Mammary epithelial cell (primary cell): ENCODE measurements around the gene VAV2.

Experiments used
- CTCF ChIP-seq, 2 donors: IDR thresholded peaks in 1 of 2; conservative IDR thresholded peaks in 1 of 2; 2 replicates each; pipeline ENCODE4 v1.5.1; 2011 to 2012; ENCODE audit warnings: inconsistent platforms in 2 of 2, low read length in 2 of 2, mild to moderate bottlenecking in 2 of 2, control low read depth in 1 of 2, low read depth in 1 of 2; ENCODE audit not compliant: insufficient read depth in 1 of 2; ENCODE audit errors: extremely low read depth in 1 of 2
- EZH2 ChIP-seq: IDR thresholded peaks from 2 replicates; pipeline ENCODE4 v1.6.1; 2012; ENCODE audit warnings: low read length, inconsistent platforms, borderline replicate concordance

GRCh38 chr9:133874060-133874657 is 118.0 kb downstream of the VAV2 start:
- no peak for TF ChIP-seq CTCF (conservative IDR thresholded peaks at IDR 0.05 in 1 of 2, IDR thresholded peaks at IDR 0.05 in 1 of 2; ENCODE audit: extremely low read depth in 1 of 2, insufficient read depth in 1 of 2, low read depth in 1 of 2, low read length in 2 of 2)
- TF ChIP-seq EZH2 = no peak
